ENCODE results near the gene USH1G. TPM values are rescaled to one million over a fixed set of nuclear protein-coding genes. Genes with fewer than 3 reads are reported as not detected.

USH1G gene
- total and polyA plus RNA-seq, 12 donors: not detected

- intact Hi-C loops (cut with DNase I): no loop called here
- WGBS, 2 donors: 20 to 34% methylated on average over 19 of the region's 19 CpGs
- H3K27ac ChIP-seq: peak overlapping the region in 2 of 10 donors; percentile 40 to 46
- TF ChIP-seq, protein P1, sequence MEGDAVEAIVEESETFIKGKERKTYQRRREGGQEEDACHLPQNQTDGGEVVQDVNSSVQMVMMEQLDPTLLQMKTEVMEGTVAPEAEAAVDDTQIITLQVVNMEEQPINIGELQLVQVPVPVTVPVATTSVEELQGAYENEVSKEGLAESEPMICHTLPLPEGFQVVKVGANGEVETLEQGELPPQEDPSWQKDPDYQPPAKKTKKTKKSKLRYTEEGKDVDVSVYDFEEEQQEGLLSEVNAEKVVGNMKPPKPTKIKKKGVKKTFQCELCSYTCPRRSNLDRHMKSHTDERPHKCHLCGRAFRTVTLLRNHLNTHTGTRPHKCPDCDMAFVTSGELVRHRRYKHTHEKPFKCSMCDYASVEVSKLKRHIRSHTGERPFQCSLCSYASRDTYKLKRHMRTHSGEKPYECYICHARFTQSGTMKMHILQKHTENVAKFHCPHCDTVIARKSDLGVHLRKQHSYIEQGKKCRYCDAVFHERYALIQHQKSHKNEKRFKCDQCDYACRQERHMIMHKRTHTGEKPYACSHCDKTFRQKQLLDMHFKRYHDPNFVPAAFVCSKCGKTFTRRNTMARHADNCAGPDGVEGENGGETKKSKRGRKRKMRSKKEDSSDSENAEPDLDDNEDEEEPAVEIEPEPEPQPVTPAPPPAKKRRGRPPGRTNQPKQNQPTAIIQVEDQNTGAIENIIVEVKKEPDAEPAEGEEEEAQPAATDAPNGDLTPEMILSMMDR (IDR thresholded peaks at IDR 0.05): no peak
- no peaks in the 10 kb centered on the region for H3K27me3 ChIP-seq
- peaks cover 10 to 26% (median 19%) of the 10 kb centered on the region in 9 donors for H3K4me1 ChIP-seq
- no peak overlapping the region for H3K4me3 ChIP-seq
- ATAC-seq (peak in 5 of 8 donors; percentile 3 to 18 (median 5)), DNase-seq (peak in 1 of 2 donors; percentile 43)
- H3K36me3 ChIP-seq: no peaks in the 10 kb centered on the region
- no peaks in the 10 kb centered on the region for H3K9me3 ChIP-seq
These were observed 45.2 kb downstream of the USH1G start for GRCh38 chr17:74877592-74878548.

DNA sequence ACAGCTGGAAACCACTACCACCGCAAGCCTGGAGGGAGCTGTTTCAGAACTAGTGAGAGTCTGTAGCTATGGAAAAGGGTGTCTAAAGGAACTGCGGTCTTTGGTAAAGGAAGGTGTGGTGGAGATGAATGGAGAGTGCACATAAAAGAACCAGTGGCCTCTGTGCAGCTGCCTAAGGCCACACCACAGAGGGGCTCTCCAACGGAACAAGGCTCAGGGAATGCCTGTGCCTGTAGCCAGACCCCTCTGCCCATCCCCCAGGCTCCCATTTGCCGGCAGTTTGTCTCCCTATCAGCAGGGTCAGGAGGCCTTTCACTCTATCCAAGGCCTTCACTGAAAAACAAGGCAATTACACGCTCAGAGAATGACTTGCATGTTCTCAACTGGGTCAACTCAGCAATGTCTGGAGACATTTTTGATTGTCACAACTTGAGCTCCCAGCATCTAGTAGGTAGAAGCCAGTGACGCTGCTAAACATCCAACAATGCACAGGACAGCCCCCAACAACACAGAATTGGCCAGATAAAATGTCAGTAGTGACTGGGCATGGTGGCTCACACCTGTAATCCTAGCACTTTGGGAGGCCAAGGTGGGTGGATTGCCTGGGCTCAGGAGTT lies 47.0 kb downstream of the USH1G start:
- peaks cover 14 to 37% (median 26%) of the 10 kb centered on the region in 9 donors for H3K4me1 ChIP-seq
- no peak for DNase-seq
- TF ChIP-seq, protein P1 (IDR thresholded peaks at IDR 0.05): no peak
- H3K36me3 ChIP-seq: no peaks in the 10 kb centered on the region
- no peaks in the 10 kb centered on the region for H3K9me3 ChIP-seq
- ATAC-seq: no peak
- H3K27me3 ChIP-seq: no peaks in the 10 kb centered on the region
- no peak overlapping the region for H3K4me3 ChIP-seq
- WGBS, 2 donors: 66% methylated on average over 6 of the region's 6 CpGs
- intact Hi-C loops (cut with DNase I): no loop called here
- no peak overlapping the region for H3K27ac ChIP-seq

DNA sequence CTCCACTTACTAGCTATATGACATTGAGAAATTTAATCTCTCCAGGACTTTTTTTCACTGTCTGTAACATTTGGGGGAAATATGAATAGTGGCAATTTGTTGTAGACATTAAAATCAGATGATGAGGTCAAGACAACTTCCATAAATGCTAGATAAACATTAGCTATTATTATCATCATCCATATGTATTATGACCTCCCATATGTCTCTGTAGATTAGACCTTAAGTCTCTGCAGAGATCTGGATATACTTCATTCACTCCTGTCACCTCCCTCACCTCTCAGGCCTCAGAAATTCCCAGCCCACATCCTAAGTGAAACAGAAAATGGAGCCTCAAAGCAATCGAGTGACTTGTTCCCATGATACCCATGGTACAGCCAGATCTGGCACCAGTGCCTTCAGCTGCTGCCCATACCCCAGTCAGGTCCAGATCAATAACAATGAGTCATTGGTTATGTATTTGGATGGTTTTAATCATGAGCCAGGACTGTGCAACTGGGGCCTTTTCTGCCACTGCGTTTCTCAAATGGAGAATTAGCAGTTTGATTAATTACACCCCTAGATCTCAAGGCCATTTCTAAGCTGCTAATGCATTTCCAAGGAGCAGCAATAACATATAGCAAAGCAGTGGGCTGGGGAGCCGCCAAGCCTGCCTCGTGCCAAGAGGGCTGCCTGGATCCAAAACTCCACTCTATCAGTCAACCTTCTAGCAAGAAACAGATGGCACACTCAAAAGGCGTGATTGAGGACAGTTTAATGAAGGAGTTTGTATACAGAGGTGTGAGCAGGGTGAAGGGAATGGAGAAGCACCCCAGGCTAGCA lies 47.7 kb downstream of the USH1G start:
- intact Hi-C loops (cut with DNase I): no loop called here
- WGBS, 2 donors: 72 to 73% methylated on average over 5 of the region's 5 CpGs
- Histone ChIP-seq H3K36me3 (no peaks in the 10 kb centered on the region), H3K9me3 (no peaks in the 10 kb centered on the region), H3K4me3 (no peak overlapping the region), H3K4me1 (peaks cover 14 to 37% (median 26%) of the 10 kb centered on the region in 9 donors), H3K27me3 (no peaks in the 10 kb centered on the region), H3K27ac (no peak overlapping the region)
- no peak for ATAC-seq
- TF ChIP-seq, protein P1 (IDR thresholded peaks at IDR 0.05): no peak
- no peak for DNase-seq

- no peak for DNase-seq
- 97% methylated on average over 5 of the region's 5 CpGs for WGBS, 2 donors
- Histone ChIP-seq H3K27ac (no peak overlapping the region), H3K36me3 (no peaks in the 10 kb centered on the region), H3K4me3 (no peak overlapping the region), H3K27me3 (no peaks in the 10 kb centered on the region), H3K4me1 (peaks cover 14 to 37% (median 26%) of the 10 kb centered on the region in 9 donors), H3K9me3 (no peaks in the 10 kb centered on the region)
- TF ChIP-seq, protein P1 (IDR thresholded peaks at IDR 0.05): no peak
- ATAC-seq: no peak
- intact Hi-C loops (cut with DNase I): no loop called here
These were observed 48.4 kb downstream of the USH1G start for GRCh38 chr17:74874615-74875037.

Data from heart right ventricle (tissue), 16 donors.